Measurements from ENCODE around the gene EIF4EBP2. TPM values are rescaled to one million over a fixed set of nuclear protein-coding genes. Genes with fewer than 3 reads are reported as not detected.

EIF4EBP2 gene
- total RNA-seq, 1 donor from 2014 or later: 71.4 TPM

GRCh38 chr10:70472799-70473454 is 69.0 kb downstream of the EIF4EBP2 start:
- no peak overlapping the region for H3K27ac Mint-ChIP-seq
- H3K9me3 Mint-ChIP-seq: no peaks in the 10 kb centered on the region
- H3K36me3 Mint-ChIP-seq: no peaks in the 10 kb centered on the region
- no peak for TF ChIP-seq CTCF (IDR thresholded peaks at IDR 0.05; ENCODE audit: unreplicated experiment)
- H3K4me3 Mint-ChIP-seq: no peak overlapping the region
- H3K27me3 Mint-ChIP-seq (ENCODE audit: low read depth): peaks cover 39% of the 10 kb centered on the region
- no peak for DNase-seq (ENCODE audit: low spot score in 2 of 2, unreplicated experiment in 2 of 2)
- H3K4me1 Mint-ChIP-seq: peaks cover 3% of the 10 kb centered on the region

DNA sequence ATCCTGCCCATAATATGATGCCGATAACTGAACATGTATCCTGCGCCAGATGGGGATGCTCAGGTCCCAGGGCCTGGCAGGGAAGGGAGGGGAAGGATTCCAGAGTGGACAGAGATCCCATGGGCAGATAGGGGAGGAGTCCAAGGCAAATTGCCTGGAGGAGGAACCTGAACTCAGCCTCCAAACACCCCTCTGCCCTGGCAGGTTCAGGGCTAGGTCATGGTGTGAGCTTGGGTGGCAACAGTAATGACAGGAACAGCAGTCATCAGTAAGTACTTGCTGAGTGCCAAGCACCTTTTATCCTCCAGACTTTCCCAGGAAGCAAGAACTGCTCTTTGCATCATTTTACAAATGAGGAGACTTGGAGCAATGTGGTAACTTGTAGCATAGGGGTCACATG is 70.8 kb downstream of the EIF4EBP2 start:
- no peaks in the 10 kb centered on the region for H3K9me3 Mint-ChIP-seq
- TF ChIP-seq CTCF (IDR thresholded peaks at IDR 0.05; ENCODE audit: unreplicated experiment): no peak
- H3K4me1 Mint-ChIP-seq: peaks cover 5% of the 10 kb centered on the region
- H3K27ac Mint-ChIP-seq: no peak overlapping the region
- no peak for DNase-seq (ENCODE audit: low spot score in 2 of 2, unreplicated experiment in 2 of 2)
- no peaks in the 10 kb centered on the region for H3K36me3 Mint-ChIP-seq
- H3K27me3 Mint-ChIP-seq (ENCODE audit: low read depth): peaks cover 49% of the 10 kb centered on the region
- no peak overlapping the region for H3K4me3 Mint-ChIP-seq

GRCh38 chr10:70475661-70476060 is 71.7 kb downstream of the EIF4EBP2 start:
- Mint-ChIP-seq H3K27me3 (ENCODE audit: low read depth) (peaks cover 58% of the 10 kb centered on the region), H3K9me3 (no peaks in the 10 kb centered on the region), H3K4me3 (no peak overlapping the region), H3K4me1 (peaks cover 5% of the 10 kb centered on the region), H3K27ac (no peak overlapping the region), H3K36me3 (no peaks in the 10 kb centered on the region)
- no peak for TF ChIP-seq CTCF (IDR thresholded peaks at IDR 0.05; ENCODE audit: unreplicated experiment)
- no peak for DNase-seq (ENCODE audit: low spot score in 2 of 2, unreplicated experiment in 2 of 2)

DNA sequence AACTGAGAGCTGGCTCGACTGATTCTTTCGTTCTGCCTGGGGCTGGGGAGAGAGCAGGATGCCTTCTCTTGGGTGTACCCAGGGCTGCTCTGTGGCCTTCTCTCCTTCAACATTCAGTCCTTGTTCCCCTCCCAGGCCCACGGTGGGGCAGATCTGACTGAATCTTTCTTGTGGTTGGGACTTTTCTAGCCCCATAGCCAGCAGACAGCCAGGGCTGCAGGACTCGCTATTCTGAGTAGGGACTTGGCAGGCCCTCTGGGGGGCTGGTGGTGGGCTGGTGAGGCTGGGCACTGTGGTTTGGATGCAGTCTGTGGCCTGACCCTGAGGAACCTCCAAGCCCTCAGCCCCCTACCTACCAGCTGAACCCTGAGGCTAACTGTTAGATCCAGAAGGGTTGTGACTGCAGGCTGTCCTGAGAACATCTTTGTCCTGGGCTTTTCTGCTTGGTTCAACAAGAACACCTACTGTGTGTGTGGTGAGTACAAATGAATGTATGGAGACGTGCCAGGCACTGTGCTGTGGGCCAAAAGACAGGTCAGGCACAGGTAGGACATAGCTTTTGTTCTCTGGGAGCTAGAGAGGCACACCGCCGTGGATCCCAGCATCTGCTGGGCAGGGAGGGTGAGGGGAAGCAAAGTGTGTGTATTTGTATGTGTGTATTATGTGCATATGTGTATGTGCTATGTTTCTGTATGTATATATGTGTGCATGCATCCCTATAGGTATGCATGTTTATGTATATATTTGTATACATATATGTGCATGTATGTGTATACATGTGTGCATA is 72.5 kb downstream of the EIF4EBP2 start:
- Mint-ChIP-seq H3K9me3 (no peaks in the 10 kb centered on the region), H3K27me3 (ENCODE audit: low read depth) (peaks cover 60% of the 10 kb centered on the region), H3K4me3 (no peak overlapping the region), H3K27ac (no peak overlapping the region), H3K36me3 (no peaks in the 10 kb centered on the region), H3K4me1 (peaks cover 5% of the 10 kb centered on the region)
- DNase-seq (ENCODE audit: low spot score in 2 of 2, unreplicated experiment in 2 of 2): no peak
- TF ChIP-seq CTCF (IDR thresholded peaks at IDR 0.05; ENCODE audit: unreplicated experiment): no peak

DNA sequence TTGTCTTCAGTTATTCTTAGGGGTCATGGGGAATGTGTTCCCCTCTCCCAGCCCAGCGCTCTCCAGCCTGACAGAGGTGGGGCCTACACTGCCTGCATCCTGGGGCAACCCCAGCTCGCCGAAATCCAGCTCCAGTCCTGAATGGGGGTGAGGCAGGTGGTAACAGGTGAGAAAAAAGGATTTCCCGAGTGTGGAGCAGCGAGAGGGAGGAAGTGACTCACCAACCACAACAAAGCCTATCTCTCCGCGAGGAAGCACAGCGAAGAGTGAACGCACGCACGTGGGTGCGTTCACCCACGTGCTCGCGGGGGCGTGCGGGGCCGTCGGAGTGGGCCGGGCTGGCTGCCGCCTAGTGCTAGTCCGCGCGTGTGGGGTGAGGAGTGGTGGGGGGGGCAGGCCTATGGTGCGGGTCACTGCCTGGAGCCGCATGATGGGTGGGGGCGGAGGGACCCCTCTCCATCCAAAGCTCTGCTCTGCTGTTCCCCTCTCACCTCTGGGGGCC is 73.8 kb downstream of the EIF4EBP2 start:
- TF ChIP-seq CTCF (IDR thresholded peaks at IDR 0.05; ENCODE audit: unreplicated experiment): no peak
- H3K9me3 Mint-ChIP-seq: no peaks in the 10 kb centered on the region
- H3K4me3 Mint-ChIP-seq: peak overlapping the region; percentile 69
- peaks cover 61% of the 10 kb centered on the region for H3K27me3 Mint-ChIP-seq (ENCODE audit: low read depth)
- H3K27ac Mint-ChIP-seq: no peak overlapping the region
- no peak for DNase-seq (ENCODE audit: low spot score in 2 of 2, unreplicated experiment in 2 of 2)
- H3K36me3 Mint-ChIP-seq: no peaks in the 10 kb centered on the region
- H3K4me1 Mint-ChIP-seq: peaks cover 5% of the 10 kb centered on the region

Other genes with a start within 250 kb of the EIF4EBP2 start
- 125 to 133 TPM (median 131 TPM) in 3 replicates for gene SAR1A, start 233.6 kb upstream of the EIF4EBP2 start, total RNA-seq
- 73.5 to 78.2 TPM (median 75.7 TPM) in 3 replicates for gene PPA1, start 170.7 kb upstream of the EIF4EBP2 start, total RNA-seq
- gene NPFFR1, start 120.1 kb upstream of the EIF4EBP2 start, total RNA-seq: 0.11 to 0.14 TPM (median 0.13 TPM) in 3 replicates
- gene LRRC20, start 21.5 kb upstream of the EIF4EBP2 start, total RNA-seq: 12.2 to 15.7 TPM (median 13.8 TPM) in 3 replicates
- gene NODAL, start 37.5 kb downstream of the EIF4EBP2 start, total RNA-seq: not detected in 3 replicates
- gene PALD1, start 74.6 kb downstream of the EIF4EBP2 start, total RNA-seq: 4.9 to 5.6 TPM (median 4.9 TPM) in 3 replicates
- 0.13 to 0.20 TPM in 2 of 3 replicates, not detected in the other for gene PRF1, start 198.6 kb downstream of the EIF4EBP2 start, total RNA-seq

Measured in mesothelial cell of epicardium (in vitro differentiated cells).